Peyer's patch (tissue), 4 donors: Measurements from ENCODE around the gene B9D1.

ENCODE experiments used
- POLR2A ChIP-seq, 2 donors: fragments of 450-650 bp; IDR thresholded peaks; one replicate each; pipeline ENCODE4 v1.5.1; 2017; ENCODE audit warnings: antibody characterized with exemption in 2 of 2, mild to moderate bottlenecking in 2 of 2, moderate library complexity in 2 of 2
- TF ChIP-seq, protein P1 (sequence below), 6 experiments: fragments of 450-650 bp in 4 of 6; fragments of 200-600 bp in 2 of 6; sonication (generic) in 1 of 6; IDR thresholded peaks; one replicate each; pipeline ENCODE4 v1.5.1; 2017 to 2019; ENCODE audit warnings: antibody characterized with exemption in 6 of 6, mild to moderate bottlenecking in 3 of 6, moderate library complexity in 1 of 6

DNA sequence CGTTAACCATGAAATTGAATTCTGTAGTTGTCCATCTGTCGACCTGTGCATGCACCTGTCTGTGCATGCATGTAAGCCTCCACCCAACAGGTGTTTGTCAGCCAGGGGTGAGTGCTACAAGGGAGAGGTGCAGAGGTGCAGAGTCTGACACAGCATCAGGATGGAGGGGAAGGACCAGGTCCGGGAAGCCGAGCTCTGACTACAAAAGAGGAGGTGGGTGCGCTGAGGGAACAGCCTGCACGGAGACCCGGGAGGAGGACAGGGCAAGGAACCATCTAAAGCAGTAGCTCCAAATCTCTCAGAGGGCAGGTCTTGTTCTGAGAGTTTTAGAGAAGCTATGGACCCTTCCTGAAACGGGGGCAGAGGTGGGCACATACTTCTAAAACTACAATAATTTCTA is 54.1 kb downstream of the B9D1 start:
- TF ChIP-seq, protein P1, sequence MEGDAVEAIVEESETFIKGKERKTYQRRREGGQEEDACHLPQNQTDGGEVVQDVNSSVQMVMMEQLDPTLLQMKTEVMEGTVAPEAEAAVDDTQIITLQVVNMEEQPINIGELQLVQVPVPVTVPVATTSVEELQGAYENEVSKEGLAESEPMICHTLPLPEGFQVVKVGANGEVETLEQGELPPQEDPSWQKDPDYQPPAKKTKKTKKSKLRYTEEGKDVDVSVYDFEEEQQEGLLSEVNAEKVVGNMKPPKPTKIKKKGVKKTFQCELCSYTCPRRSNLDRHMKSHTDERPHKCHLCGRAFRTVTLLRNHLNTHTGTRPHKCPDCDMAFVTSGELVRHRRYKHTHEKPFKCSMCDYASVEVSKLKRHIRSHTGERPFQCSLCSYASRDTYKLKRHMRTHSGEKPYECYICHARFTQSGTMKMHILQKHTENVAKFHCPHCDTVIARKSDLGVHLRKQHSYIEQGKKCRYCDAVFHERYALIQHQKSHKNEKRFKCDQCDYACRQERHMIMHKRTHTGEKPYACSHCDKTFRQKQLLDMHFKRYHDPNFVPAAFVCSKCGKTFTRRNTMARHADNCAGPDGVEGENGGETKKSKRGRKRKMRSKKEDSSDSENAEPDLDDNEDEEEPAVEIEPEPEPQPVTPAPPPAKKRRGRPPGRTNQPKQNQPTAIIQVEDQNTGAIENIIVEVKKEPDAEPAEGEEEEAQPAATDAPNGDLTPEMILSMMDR (IDR thresholded peaks at IDR 0.05): no peak
- TF ChIP-seq POLR2A (IDR thresholded peaks at IDR 0.05): no peak
